ENCODE results near the gene FGFR4.

Gene FGFR4

GRCh38 chr5:177091232-177091631 lies 4.5 kb downstream of the FGFR4 start:
- ATAC-seq (ENCODE audit: insufficient read depth, low read depth), result no peak
- no peaks in the 10 kb centered on the region for H3K4me1 ChIP-seq (ENCODE audit: insufficient read depth, low read length)
- H2AFZ ChIP-seq (ENCODE audit: low read depth, low read length), result no peak overlapping the region
- no peak overlapping the region for H3K27ac ChIP-seq (ENCODE audit: low read length)
- no peak for DNase-seq
- peaks cover 5% of the 10 kb centered on the region for H3K27me3 ChIP-seq (ENCODE audit: insufficient read depth, low read length, poor library complexity)
- no peak overlapping the region for H3K9ac ChIP-seq (ENCODE audit: low read depth, low read length)
- no peaks in the 10 kb centered on the region for H3K79me2 ChIP-seq (ENCODE audit: insufficient read depth, low read length)
- no peaks in the 10 kb centered on the region for H3K36me3 ChIP-seq (ENCODE audit: insufficient read depth, low read length)
- H4K20me1 ChIP-seq (ENCODE audit: insufficient read depth, low read length), result no peaks in the 10 kb centered on the region
- H3K4me2 ChIP-seq (ENCODE audit: insufficient read depth, low read length), result no peak overlapping the region
- TF ChIP-seq EZH2 (IDR thresholded peaks at IDR 0.05; ENCODE audit: borderline replicate concordance, low read depth, low read length, severe bottlenecking) (no peak), CTCF (IDR thresholded peaks at IDR 0.05; ENCODE audit: borderline replicate concordance, extremely low read depth, low read length, poor library complexity, severe bottlenecking) (no peak)
- H3K9me3 ChIP-seq (ENCODE audit: insufficient read depth, low read length, severe bottlenecking), result no peaks in the 10 kb centered on the region
- no peak overlapping the region for H3K4me3 ChIP-seq (ENCODE audit: low read depth in 1 of 2, low read length in 2 of 2)

DNA sequence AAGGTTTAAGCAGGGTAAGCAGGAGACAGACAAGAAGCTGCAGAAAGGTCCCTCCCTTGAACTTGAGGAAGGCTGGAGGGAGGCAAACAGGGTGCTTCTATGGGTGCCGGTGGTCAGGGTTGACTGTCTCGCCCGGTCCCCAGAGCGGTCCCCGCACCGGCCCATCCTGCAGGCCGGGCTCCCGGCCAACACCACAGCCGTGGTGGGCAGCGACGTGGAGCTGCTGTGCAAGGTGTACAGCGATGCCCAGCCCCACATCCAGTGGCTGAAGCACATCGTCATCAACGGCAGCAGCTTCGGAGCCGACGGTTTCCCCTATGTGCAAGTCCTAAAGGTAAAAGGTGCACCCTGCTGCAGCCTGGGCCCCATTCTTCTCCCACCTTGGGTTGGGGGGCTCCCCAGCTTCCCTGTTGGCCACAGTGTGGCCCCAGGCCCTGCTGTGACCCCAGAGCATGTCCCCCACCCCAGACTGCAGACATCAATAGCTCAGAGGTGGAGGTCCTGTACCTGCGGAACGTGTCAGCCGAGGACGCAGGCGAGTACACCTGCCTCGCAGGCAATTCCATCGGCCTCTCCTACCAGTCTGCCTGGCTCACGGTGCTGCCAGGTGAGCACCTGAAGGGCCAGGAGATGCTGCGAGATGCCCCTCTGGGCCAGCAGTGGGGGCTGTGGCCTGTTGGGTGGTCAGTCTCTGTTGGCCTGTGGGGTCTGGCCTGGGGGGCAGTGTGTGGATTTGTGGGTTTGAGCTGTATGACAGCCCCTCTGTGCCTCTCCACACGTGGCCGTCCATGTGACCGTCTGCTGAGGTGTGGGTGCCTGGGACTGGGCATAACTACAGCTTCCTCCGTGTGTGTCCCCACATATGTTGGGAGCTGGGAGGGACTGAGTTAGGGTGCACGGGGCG lies 5.7 kb downstream of the FGFR4 start:
- no peak overlapping the region for H3K9ac ChIP-seq (ENCODE audit: low read depth, low read length)
- no peak for TF ChIP-seq CTCF (IDR thresholded peaks at IDR 0.05; ENCODE audit: borderline replicate concordance, extremely low read depth, low read length, poor library complexity, severe bottlenecking)
- TF ChIP-seq EZH2 (IDR thresholded peaks at IDR 0.05; ENCODE audit: borderline replicate concordance, low read depth, low read length, severe bottlenecking), result no peak
- no peak overlapping the region for H3K4me2 ChIP-seq (ENCODE audit: insufficient read depth, low read length)
- no peaks in the 10 kb centered on the region for H4K20me1 ChIP-seq (ENCODE audit: insufficient read depth, low read length)
- H3K27me3 ChIP-seq (ENCODE audit: insufficient read depth, low read length, poor library complexity), result peaks cover 6% of the 10 kb centered on the region
- H3K4me1 ChIP-seq (ENCODE audit: insufficient read depth, low read length), result no peaks in the 10 kb centered on the region
- H2AFZ ChIP-seq (ENCODE audit: low read depth, low read length), result no peak overlapping the region
- no peaks in the 10 kb centered on the region for H3K36me3 ChIP-seq (ENCODE audit: insufficient read depth, low read length)
- no peak overlapping the region for H3K27ac ChIP-seq (ENCODE audit: low read length)
- no peak overlapping the region for H3K4me3 ChIP-seq (ENCODE audit: low read depth in 1 of 2, low read length in 2 of 2)
- H3K79me2 ChIP-seq (ENCODE audit: insufficient read depth, low read length), result no peaks in the 10 kb centered on the region
- H3K9me3 ChIP-seq (ENCODE audit: insufficient read depth, low read length, severe bottlenecking), result no peaks in the 10 kb centered on the region
- no peak for ATAC-seq (ENCODE audit: insufficient read depth, low read depth)
- DNase-seq, result no peak

DNA sequence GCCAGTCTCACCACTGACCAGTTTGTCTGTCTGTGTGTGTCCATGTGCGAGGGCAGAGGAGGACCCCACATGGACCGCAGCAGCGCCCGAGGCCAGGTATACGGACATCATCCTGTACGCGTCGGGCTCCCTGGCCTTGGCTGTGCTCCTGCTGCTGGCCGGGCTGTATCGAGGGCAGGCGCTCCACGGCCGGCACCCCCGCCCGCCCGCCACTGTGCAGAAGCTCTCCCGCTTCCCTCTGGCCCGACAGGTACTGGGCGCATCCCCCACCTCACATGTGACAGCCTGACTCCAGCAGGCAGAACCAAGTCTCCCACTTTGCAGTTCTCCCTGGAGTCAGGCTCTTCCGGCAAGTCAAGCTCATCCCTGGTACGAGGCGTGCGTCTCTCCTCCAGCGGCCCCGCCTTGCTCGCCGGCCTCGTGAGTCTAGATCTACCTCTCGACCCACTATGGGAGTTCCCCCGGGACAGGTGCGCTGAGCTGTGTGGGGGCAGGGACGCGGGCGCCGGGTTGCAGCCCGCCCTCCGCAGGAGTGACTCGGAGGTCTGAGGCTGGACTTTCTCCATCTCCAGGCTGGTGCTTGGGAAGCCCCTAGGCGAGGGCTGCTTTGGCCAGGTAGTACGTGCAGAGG lies 6.5 kb downstream of the FGFR4 start:
- Histone ChIP-seq H3K27ac (ENCODE audit: low read length) (no peak overlapping the region), H4K20me1 (ENCODE audit: insufficient read depth, low read length) (no peaks in the 10 kb centered on the region), H3K9ac (ENCODE audit: low read depth, low read length) (no peak overlapping the region), H3K79me2 (ENCODE audit: insufficient read depth, low read length) (no peaks in the 10 kb centered on the region), H3K4me1 (ENCODE audit: insufficient read depth, low read length) (no peaks in the 10 kb centered on the region), H3K4me3 (ENCODE audit: low read depth in 1 of 2, low read length in 2 of 2) (no peak overlapping the region), H3K27me3 (ENCODE audit: insufficient read depth, low read length, poor library complexity) (peaks cover 8% of the 10 kb centered on the region), H2AFZ (ENCODE audit: low read depth, low read length) (no peak overlapping the region), H3K4me2 (ENCODE audit: insufficient read depth, low read length) (no peak overlapping the region), H3K9me3 (ENCODE audit: insufficient read depth, low read length, severe bottlenecking) (no peaks in the 10 kb centered on the region), H3K36me3 (ENCODE audit: insufficient read depth, low read length) (no peaks in the 10 kb centered on the region)
- TF ChIP-seq EZH2 (IDR thresholded peaks at IDR 0.05; ENCODE audit: borderline replicate concordance, low read depth, low read length, severe bottlenecking), result no peak
- no peak for TF ChIP-seq CTCF (IDR thresholded peaks at IDR 0.05; ENCODE audit: borderline replicate concordance, extremely low read depth, low read length, poor library complexity, severe bottlenecking)
- DNase-seq (no peak), ATAC-seq (ENCODE audit: insufficient read depth, low read depth) (no peak)
